HG02885 (cell line): ENCODE data around the gene PGAP3.
"Not testable (repeated sequence)": the region's sequence is repeated elsewhere in the genome, so short reads cannot be mapped to it uniquely, and the experiment has no call there.

Experiments
- ATAC-seq: cut with Tn5 transposase; IDR thresholded peaks from one replicate; pipeline ENCODE4 v1.9.1; 2021; ENCODE audit warnings: mild to moderate bottlenecking; ENCODE audit not compliant: unreplicated experiment, poor library complexity

PGAP3 gene

DNA sequence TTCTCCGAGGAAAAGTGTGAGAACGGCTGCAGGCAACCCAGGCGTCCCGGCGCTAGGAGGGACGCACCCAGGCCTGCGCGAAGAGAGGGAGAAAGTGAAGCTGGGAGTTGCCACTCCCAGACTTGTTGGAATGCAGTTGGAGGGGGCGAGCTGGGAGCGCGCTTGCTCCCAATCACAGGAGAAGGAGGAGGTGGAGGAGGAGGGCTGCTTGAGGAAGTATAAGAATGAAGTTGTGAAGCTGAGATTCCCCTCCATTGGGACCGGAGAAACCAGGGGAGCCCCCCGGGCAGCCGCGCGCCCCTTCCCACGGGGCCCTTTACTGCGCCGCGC, 11.9 kb upstream of the PGAP3 start, which contains the start of gene ERBB2:
TSS of gene ERBB2 (plus strand) at position 247 of the 330 bp plus-strand sequence. CDS start 175 bp downstream, outside the sequence.
- no peak for ATAC-seq

- not testable (repeated sequence) for ATAC-seq
Observed at GRCh38 chr17:39699157-39699817, 11.4 kb upstream of the PGAP3 start.

GRCh38 chr17:39697961-39698360, 10.1 kb upstream of the PGAP3 start:
- no peak for ATAC-seq

- ATAC-seq, result no peak
Observed at GRCh38 chr17:39696731-39697130, 8.9 kb upstream of the PGAP3 start.

DNA sequence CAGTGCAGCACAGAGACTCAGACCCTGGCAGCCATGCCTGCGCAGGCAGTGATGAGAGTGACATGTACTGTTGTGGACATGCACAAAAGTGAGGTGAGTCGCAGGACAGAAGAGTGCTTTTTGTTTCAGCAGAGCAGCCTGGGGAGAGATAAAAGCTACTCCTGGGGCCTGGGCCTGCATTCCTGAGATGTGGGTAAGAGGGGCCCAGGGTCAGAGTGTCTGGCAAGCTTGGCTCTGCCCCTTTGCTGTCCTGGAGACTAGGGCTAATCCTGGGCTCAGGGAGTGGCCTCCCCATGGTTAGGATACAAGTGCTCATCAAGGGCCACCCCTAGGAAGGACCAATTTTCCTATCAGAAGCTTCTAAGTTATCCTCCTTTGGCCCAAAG, 7.2 kb upstream of the PGAP3 start:
- no peak for ATAC-seq

DNA sequence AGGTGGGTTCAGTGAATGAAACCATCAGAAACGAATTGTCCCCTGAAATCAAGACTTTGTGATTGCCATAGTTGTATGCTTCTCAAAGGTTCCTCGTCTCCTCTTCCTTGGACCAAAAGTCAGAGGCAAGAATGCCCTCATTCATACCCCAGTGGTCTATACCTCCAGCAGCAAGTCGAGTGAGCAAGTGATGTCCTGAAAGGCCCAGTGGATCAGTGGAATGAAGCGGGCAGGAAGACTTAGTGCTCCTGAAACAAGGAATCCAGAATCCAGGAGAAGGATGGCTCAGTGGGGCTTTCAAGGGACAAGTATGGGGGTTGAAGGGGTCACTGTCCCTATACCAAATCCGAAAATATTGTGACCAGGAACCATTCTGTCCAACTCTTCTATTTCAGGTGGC, 6.7 kb upstream of the PGAP3 start:
- ATAC-seq, result no peak

DNA sequence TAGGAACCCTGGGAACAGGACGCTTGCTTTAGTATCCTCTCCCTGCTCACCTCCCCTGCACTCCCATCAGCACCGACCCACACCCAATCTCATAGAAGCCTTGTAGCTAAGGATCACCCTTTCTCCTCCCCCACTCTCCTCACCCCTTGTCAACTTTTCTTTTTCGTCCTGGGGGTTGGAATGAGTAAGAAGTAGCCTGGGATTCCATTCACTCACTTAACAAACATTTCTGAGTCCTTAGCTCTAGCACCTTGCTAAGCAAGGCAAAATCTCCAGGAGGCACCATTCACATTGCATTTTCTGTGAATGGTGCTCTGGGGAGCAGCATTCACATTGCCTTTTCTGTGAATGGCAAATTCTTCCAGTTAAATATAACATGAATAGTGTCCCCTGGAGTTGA, 1.1 kb upstream of the PGAP3 start:
- ATAC-seq, result no peak

DNA sequence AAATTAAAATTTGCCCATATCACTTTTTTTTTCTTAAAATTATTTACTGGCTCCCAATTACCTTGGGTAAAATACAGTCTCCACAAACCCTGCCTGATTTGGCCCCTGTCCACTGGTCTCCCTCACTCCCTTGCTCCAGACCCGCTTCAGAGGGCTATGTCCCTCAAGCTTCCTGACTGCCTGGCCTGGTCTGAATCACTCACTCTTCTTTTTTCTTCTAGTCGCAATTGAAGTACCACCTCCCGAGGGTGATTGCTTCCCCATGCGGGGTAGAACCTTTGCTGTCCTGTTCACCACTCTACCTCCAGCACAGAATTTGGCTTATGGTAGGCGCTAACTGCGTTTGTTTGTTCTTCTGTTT, 598 bp upstream of the PGAP3 start:
- no peak for ATAC-seq

DNA sequence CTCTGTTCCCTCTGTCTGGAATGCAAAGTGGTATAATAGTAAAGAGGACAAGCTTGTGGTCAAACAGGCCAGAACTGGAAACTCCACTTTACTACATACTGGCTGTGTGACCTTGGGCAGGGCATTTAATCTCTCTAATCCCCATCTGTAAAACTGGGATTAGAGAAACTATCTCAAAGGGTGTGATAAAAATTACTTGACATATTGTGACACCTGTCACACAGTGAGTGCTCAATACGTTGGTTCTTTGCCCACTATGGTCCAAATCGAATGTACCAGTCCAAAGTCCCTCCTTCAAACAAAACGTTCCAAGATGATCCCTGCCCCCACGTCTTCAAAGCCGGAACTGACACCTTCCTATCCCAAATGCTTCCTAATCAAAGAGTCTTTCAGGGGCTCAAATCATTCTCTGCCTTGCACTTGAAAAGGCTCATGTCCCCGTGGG, 734 bp downstream of the PGAP3 start:
- ATAC-seq, result no peak

DNA sequence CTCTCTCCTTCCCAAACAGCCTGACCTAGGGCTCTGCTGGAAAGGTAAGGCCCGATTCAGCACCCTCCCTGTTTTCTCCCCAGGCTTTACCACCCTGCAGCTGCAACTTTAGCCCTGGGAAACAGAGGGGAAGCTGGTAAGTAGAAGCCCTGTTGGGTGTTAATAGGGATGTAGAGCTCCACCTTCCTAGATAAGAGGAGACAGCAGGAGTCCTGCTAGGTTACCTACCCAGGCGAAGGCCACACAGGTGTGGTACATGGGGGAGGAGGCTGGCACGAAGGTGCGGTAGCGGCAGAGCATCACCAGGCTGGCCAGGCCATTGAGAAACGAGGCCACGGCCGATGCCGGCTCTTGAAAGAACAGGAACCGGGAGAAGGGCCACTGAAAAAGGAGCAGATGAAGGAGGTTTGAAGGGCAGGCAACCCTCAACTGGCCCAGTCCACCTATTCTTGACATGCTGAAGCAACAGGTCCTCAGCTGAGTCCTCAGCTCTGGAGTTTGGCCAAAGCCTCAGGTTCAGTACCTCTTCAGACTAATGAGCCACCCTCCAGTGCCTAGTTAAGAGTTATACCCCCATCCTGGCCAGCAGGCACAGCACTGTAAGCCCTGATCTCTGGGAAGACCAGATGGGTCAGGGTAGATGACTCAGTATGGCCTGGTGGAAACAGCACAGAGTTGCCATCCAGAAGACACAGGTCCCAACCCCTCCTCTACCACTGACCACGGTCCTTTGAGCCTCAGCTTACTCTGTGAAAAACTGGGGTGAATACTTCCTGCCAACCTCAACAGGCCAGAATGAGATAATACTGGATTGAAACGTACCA, 3.3 kb downstream of the PGAP3 start:
- no peak for ATAC-seq

DNA sequence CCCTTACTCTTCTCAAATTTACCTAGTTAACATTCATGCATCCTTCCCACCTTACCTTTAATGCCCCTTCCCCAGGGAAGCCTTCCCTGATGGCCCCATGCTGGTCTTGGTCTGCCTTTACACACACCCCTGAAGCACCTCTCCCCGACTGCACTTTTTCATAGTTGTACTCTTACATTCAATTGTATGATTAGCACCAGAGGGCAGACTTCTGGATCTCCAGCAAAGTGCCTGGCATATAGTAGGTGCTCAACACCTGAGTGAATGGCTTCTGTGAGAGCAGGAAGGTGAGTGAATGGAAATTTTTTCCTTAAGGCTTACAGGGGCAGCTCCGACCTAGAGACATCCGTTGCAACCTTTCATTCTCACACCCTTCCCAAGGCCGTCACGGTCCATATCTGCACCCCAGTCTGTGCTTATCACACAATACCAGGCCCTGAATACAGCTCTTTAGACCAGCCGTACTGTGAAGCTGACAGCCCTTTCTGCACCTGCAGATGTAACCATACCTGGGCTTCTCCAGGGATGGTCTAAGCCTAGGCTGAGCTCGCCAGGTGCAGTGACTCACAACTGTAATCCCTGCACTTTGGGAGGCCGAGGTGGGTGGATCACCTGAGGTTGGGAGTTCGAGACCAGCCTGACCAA, 4.4 kb downstream of the PGAP3 start:
- no peak for ATAC-seq

DNA sequence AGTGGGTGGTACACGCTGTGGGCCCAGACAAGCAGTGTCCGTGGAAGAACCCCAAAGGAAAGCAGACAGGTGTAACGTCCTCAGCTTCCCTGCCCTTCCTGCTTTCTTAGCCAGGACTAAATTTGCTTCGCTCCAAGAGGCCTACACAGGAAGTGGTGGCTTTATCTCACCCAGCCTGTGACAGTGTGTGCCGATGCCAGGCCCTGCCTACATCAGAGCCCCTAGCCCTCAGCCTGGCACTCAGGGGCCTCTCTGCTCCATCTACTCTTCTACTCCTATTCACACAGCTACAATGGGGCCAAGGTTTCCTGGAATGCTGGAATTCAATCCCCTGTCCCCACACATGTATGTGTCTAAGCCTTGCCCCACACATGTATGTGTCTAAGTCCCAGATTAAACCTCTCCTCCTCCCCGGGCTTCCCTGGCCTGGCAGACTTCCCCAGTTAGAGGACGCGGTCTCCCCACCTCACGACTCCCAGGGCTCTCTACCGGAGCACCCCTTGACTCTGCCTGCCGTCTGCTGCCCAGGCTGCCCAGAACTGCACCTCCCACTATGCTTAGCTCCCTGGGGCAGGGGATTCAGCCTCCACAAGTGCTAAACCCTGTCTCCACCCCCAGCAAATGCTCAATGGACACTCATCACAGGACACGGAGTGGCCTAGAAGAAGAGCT, 8.2 kb downstream of the PGAP3 start:
- ATAC-seq, result no peak

GRCh38 chr17:39678340-39679116, 9.3 kb downstream of the PGAP3 start:
- ATAC-seq, result no peak

DNA sequence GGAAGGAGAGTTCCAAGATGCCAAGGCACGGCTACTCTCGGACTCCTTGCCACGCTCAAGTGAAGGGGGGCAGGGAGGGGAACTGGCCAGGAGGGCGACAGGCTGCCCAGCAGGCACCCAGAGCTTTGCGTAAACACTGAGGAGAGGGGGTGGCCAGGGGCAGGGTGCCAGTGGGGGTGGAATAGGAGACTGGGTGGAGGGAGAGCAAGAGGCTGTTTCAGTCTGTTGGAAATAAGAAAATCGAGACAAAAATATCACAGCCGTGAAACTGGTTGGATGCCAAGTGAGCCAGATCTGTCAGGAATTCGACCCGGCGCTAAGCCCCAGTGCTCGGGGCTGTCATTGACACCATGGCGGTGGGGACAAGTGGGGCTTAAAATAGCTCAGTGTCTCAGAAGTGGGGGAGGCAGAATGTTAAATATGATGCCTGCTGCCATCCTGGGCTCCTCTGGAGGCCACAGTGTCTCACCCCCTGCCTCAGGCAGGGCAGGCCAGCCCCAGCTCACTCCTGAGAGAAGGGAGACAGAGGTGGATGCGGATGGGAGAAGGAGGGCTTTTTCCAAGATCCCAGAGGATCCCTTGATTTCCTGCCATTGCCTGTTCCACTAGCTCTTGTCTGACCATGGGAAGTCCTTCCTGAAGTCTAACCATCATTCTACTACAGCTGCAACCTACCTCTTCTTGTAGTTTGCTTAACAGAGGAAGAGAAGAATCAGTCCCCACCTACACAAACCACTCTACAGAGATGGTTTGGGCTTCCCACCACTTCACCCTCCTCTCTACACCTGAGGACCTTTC, 10.1 kb downstream of the PGAP3 start:
- ATAC-seq, result no peak

GRCh38 chr17:39677072-39677471, 10.8 kb downstream of the PGAP3 start:
- ATAC-seq, result no peak

- ATAC-seq, result peak; percentile 53
Observed at GRCh38 chr17:39676198-39676819, 11.5 kb downstream of the PGAP3 start.

DNA sequence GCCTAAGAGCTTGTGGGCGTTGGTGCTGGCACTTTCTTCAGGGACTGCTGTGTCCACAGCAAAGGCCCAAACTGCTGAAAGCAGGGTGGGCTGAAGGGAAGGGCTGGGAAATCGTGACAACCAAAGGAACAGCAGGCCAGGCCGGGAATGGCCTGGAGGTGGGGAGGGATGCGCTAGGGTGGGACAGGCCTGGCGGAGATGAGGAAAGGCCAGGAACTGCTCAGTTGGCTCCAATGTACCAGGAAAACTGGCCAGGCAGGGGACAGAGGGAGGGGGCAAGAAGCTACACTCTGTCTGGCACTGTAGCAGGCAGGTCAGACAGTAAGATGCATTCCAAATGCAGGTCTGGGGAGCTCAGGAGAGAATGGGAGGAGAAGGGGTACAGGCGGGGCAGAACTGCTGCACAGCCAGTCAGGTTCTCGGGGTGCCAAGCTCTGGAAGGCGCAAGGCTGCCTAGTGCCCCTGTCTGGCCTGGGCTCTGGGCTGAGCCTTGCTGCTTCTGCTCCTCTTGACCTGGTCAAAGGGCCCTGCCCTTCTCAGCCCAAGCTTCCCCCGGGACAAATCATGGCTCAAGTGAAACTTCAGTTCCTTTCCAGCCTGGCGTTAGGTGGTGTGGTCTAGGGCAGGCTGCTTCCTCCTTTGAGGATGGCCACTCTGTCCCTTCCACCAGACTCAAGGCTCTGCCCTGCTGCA, 12.3 kb downstream of the PGAP3 start:
- no peak for ATAC-seq

DNA sequence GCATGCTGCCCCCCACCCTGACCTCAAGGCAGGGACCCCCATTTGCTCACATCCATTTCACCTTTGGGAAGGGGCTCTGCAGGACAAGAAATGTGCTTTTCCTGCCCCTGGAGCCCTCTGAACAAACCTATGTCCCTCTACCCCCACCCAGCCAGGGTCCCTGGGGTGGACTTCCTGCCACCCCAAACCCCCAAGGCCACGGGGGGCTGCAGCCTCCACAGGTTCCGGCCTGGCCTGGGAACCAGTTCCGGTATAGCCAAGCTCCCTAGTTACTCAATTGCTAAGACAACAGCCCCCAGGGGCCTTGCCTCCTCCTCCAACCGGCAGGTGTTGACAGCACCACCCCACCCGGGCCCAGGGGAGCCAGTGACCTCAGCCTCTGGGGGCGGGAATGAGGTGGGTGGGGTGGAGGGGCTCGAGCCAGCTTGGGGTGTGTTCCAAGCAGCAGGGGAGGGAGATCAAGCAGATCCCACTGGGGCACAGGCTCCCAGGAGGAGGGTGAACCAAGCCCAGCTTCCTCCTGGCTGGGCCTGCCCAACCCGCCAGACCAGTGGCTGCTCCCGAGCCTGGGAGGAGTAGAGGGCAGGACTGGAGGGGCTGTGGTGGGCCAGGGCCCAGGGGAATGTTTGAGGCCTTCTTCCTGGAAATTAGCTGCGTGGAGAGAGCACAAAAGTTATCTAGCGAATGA, 13.0 kb downstream of the PGAP3 start:
- no peak for ATAC-seq
